ENCODE results near the gene BTF3L4.
"Not testable (repeated sequence)": the region's sequence is repeated elsewhere in the genome, so short reads cannot be mapped to it uniquely, and the experiment has no call there.

Gene BTF3L4

GRCh38 chr1:52055066-52055865 lies 829 bp upstream of the BTF3L4 start, which contains the start of gene TXNDC12:
TXNDC12 (minus strand) TSS chr1:52055191; CDS start chr1:52055096, 95 bp downstream.
- DNase-seq (ENCODE audit: low read depth in 2 of 2): peak; percentile 24 to 26

- no peak for DNase-seq (ENCODE audit: low read depth in 2 of 2)
Observed at GRCh38 chr1:52055866-52056162, 281 bp upstream of the BTF3L4 start.

- DNase-seq (ENCODE audit: low read depth in 2 of 2): no peak
Observed at GRCh38 chr1:52056937-52057231, 789 bp downstream of the BTF3L4 start.

GRCh38 chr1:52057255-52057654 lies 1.2 kb downstream of the BTF3L4 start:
- DNase-seq (ENCODE audit: low read depth in 2 of 2): no peak

GRCh38 chr1:52057876-52058415 lies 1.9 kb downstream of the BTF3L4 start:
- no peak for DNase-seq (ENCODE audit: low read depth in 2 of 2)

- DNase-seq (ENCODE audit: low read depth in 2 of 2): no peak
Observed at GRCh38 chr1:52059321-52059720, 3.2 kb downstream of the BTF3L4 start.

- DNase-seq (ENCODE audit: low read depth in 2 of 2): no peak
Observed at GRCh38 chr1:52059888-52060287, 3.8 kb downstream of the BTF3L4 start.

GRCh38 chr1:52060822-52061221 lies 4.7 kb downstream of the BTF3L4 start:
- DNase-seq (ENCODE audit: low read depth in 2 of 2): no peak

GRCh38 chr1:52063192-52063591 lies 7.1 kb downstream of the BTF3L4 start:
- no peak for DNase-seq (ENCODE audit: low read depth in 2 of 2)

GRCh38 chr1:52070704-52071103 lies 14.6 kb downstream of the BTF3L4 start:
- DNase-seq (ENCODE audit: low read depth in 2 of 2): no peak

GRCh38 chr1:52072291-52072690 lies 16.2 kb downstream of the BTF3L4 start:
- DNase-seq (ENCODE audit: low read depth in 2 of 2): no peak

- DNase-seq (ENCODE audit: low read depth in 2 of 2): not testable (repeated sequence)
Observed at GRCh38 chr1:52077277-52077676, 21.2 kb downstream of the BTF3L4 start.

GRCh38 chr1:52080014-52080415 lies 23.9 kb downstream of the BTF3L4 start:
- DNase-seq (ENCODE audit: low read depth in 2 of 2): no peak

- not testable (repeated sequence) for DNase-seq (ENCODE audit: low read depth in 2 of 2)
Observed at GRCh38 chr1:52087892-52088291, 31.8 kb downstream of the BTF3L4 start.

- not testable (repeated sequence) for DNase-seq (ENCODE audit: low read depth in 2 of 2)
Observed at GRCh38 chr1:52094300-52094699, 38.2 kb downstream of the BTF3L4 start.

- DNase-seq (ENCODE audit: low read depth in 2 of 2): no peak
Observed at GRCh38 chr1:52096216-52096615, 40.1 kb downstream of the BTF3L4 start.

- DNase-seq (ENCODE audit: low read depth in 2 of 2): no peak
Observed at GRCh38 chr1:52098139-52098871, 42.2 kb downstream of the BTF3L4 start.

- no peak for DNase-seq (ENCODE audit: low read depth in 2 of 2)
Observed at GRCh38 chr1:52102336-52103013, 46.4 kb downstream of the BTF3L4 start.

- no peak for DNase-seq (ENCODE audit: low read depth in 2 of 2)
Observed at GRCh38 chr1:52111492-52111891, 55.4 kb downstream of the BTF3L4 start.

GRCh38 chr1:52112489-52112888 lies 56.4 kb downstream of the BTF3L4 start:
- DNase-seq (ENCODE audit: low read depth in 2 of 2): no peak

- DNase-seq (ENCODE audit: low read depth in 2 of 2): no peak
Observed at GRCh38 chr1:52119301-52120079, 63.4 kb downstream of the BTF3L4 start.

GRCh38 chr1:52122384-52122783 lies 66.3 kb downstream of the BTF3L4 start:
- DNase-seq (ENCODE audit: low read depth in 2 of 2): no peak
